Measurements from ENCODE around the gene CHMP4A.
A peak's percentile ranks its signal among the peaks of the same experiment; 100 is the strongest.

The CHMP4A gene

DNA sequence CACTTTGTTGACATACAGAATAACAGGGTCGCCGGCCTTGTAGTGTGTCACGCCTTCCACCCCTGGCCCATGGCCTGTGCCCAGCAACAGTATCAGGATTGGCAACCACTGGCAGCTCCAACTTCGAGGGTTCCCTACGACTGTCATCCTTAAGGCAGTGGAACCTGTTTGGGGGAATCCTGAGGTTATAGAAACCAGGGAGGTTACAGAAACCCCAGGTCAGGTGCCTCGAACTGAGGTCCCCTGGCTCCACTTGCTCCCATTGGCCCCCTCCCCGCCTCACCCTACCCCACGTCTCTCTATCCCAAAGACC lies 18.5 kb downstream of the CHMP4A start:
- DNase-seq = no peak

DNA sequence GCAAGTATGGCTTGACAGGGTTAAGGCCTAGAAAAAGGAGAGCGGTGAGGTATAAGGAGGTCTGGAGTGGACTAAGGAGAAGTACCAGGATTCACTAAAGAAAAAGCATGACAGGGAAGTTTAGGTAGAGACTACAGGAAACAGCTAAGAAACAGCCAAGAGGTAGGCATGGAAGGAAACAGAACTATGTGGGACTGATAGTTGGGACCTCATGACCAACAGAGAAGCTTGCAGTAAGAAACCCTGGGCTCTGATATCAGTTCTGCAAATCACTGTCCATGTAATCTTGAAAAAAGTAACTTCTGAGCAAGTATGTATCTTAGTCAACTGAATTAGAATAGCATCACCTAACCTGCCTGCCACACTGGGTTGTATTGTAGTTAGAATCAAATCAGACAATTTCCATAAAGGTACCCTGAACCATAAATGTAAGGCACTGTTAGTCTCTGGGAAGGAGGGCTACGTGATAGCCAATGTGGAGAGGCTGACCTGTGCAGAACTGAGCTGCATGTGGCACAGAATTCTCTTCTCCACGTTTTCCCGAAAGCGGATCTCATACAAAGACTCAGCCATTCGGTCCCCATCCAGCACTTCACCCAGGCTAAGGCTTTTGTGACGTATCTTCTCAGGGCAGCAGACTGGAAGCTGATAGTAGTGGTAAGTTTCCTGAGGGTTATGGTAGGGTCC lies 19.0 kb downstream of the CHMP4A start:
- no peak for DNase-seq

DNA sequence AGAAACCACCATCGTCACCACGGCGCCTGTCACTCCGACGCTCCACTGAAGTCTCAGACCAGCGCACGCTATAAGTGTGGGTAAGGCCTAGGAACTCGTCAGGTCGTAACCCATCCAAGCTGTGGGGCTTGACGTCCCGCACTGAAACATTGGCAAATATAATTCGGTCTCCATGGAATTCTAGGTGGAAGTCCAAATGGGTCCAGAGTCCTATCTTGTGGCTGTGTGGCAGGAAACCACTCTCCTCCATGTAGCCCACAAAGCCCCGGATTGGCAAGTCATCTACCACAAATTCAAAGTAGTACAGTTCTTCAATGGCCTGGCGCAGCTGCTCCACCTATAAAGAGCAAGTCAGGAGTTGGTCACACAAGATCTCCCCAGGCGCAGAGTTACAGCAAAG lies 20.4 kb downstream of the CHMP4A start:
- DNase-seq = no peak

DNA sequence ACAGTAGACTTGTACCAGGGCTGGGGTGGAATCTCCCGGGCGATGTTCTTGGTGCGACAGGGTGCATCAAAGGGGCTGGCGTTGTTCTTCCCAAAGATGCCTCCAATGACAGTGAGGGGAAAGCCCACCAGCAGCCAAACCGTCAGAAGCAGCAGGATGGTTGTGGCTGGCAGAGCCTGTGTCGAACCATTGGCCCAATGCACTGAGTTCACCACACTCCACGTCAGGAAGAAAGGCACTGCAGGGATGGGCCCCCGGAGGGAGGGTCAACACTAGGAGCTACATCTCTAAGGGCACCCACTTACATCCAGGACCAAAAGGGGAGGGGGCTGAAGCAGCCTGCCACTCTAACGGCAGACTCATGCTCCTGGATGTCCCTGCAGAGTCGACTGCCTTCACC lies 22.9 kb downstream of the CHMP4A start:
- no peak for DNase-seq

DNA sequence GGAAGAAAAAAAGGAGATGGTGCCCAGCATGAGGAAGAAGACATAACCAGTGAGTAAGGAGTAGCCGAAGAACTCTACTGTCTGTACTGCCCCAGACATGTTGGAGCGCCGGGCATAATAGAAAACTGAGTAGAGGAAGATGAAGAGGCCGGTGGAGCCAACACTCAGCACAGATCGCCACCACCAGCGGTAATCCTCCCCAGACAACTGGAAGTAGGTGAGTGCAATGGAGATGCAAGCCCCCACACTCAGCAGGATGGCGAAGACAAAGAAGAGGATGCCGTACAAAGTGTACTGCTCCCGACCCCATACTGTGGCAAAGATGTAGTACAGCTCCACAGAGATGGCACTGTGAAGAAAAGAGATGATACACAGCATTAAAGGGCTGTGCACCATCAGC lies 23.8 kb downstream of the CHMP4A start:
- DNase-seq = no peak

DNA sequence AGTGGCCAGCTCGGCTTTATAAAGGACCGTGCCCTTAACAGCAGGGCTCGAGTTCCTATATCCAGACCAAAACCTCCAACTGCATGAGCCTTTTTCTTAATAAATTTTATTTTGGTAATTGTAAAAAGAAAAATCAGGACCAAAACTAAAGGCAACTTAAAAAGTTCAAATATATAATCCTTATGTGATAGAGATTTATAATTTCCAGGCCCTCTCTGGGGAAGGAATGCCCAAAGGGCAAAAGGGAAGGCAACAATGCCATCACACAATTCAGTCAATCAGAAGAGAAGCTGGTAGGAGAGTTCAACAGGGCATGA lies 24.3 kb downstream of the CHMP4A start:
- DNase-seq = no peak

DNA sequence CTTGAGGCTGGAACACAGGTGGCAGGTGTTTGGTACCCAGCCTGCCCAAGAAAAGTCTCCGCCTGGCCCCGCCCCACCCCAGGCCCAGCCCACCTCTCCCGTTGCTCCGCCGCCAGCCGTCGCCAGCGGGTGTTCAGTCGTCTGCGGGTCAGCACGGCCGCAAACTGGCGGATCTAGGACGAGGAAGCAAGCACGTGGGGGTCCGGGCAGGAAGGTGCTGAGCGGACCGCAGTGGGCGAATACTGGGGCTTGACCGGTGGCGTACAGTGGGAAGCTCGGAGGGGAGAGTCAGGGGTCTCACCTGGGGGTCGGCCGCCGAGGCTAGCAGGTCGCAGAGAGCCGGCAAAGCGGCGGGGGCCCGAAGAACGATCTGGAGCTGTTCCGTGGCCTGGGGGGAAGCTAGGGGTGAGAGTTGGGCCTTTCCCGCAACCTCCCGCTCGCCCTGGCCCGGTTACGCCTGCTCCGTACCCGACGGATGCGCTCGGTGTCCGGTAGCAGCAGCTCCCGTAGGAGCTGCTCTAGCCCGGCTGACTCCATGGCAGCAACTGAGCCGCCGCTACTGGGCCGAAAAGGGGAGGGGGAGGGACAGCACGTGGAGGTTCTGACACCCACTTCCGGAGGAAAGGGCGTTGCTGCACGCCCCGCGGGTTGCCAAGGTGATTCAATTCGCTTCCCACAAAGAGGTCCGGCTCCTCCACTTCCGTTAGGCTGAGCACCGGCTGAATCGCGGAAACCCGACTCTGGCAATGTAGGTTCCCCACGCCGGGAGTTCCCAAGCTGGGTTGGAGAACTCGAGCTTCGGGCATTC lies 24.8 kb downstream of the CHMP4A start, which contains the start of gene IPO4:
TSS of gene IPO4 (minus strand) at position 566 of the 808 bp plus-strand sequence. CDS start at position 537, 29 bp downstream.
- peak; percentile 95 for DNase-seq

DNA sequence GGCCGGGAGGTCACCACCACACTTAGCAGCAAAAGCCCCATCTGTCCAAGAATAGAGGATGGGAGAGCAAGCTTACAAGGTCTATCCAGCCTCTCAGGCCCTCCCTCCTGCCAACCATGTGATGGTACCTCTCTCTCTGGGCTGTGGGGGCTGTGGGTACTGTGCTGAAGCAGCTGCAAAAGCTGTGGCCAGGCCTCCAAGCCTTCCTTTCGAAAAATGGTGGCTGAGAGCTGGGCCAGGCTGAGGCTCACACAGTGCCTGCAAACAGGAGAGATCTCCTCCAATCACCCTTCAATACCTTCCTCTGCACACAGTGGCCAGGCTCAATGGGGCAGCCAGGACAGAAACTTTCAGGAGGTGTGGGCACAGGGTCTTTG lies 25.8 kb downstream of the CHMP4A start:
- DNase-seq = no peak

DNA sequence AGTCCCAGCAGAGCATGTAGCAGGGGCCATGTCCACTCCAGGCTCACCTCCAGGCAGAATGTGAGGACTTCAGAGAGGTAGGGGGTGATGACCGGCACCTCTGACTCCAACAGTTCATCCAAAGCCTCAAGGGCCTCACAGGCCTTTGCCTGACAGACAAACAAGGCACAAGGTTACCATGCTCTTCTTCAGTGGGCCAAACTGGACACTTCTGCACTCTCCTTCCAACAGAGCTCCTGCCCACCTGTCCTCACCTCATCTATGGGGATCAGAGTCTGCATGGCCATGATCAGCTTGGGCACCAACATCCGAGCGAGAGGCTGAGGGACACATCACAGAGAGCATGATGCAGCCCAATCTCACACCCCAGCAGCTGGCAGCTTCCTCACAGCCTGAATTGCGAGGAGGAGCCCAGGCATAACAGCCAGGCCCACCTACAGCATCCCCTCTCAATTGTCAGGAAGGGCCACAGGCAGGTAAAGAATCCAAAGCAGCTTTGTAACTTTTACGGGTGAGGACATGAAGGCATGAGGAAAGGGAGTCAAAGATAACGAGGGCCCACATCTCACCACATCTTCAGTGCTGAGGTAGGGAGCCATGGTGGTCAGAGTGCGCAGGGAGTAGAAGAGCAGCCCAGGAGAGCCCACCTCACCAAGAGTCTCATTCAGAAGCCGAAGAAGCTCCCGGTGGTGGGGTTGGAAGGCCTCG lies 26.3 kb downstream of the CHMP4A start:
- no peak for DNase-seq

DNA sequence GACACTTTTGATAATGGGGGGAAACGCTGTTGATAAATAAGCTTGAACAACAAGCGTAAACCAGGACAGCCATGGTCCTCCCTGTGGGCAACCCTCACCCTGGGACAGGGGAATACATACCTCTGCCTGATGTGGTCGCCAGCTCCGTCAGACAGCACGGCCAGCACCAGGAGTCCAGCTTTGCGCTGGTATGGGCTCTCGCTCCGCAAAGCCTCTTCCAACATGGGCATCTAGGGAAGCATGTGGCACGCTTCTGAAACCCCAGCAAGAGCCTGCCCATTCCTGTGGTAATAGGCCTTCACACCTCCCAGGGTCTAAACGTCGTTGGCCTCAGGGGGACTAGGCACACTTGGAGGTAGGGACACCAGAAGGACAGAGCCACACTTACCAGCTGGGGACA lies 27.5 kb downstream of the CHMP4A start:
- no peak for DNase-seq

DNA sequence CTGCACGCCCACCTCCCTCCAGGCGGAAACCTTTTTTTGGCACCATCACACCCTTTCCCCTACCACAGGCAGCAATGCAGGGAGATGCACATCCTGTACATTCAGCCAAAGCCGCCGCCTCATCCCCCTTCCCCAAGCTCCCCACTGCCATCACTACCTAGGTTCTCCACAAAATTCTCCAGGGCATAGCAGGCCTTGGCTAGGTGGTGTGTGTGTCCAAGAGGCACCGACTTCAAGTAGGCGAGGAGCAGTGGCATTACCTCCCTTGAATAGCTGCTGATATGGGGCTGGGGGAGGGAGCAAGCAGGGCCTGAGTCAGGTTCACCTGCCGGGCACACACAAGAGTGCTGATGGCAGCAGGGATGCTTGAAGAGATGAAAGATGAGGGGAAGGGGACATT lies 28.3 kb downstream of the CHMP4A start:
- DNase-seq = no peak

DNA sequence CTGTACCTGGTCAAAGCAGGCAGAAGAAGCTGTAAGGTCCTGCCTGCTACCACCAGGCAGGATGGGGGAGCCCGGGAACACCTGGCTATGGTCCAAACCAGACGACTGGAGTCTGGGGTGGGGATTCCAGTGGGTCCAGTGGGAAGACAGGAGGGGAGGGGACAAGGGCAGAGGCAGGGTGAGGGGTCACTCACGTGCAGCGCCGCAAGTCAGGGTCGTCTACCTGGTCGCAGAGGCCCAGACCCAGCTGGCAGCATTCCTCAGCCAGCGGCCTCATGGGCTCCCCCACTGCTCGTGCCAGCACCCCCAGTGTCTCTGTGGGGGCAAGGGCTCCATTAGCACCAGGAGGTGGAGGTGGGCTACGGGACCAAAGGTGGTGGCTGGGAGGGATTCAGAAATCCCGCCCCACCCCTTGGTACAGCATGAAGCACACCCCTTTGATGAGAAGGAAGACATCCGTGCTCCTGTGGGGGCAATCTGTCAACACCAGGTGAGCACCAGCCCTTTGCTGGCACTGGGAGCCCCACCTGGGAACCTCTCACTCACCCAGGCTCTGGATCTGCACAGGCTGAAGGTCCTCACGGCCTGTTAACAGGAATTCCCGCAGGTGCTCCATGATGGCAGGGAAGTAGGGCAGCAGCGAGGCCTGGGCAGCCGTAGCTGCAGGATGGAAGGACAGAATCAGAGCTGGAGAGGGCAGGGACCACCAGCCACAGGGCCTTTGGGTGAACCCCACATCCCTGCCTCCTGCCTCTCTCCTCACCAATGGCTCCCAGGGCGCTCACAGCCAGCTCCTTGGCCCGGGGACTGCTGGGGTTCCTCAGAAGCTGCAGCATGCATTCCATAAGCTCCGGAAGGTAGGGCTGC lies 29.0 kb downstream of the CHMP4A start:
- no peak for DNase-seq

DNA sequence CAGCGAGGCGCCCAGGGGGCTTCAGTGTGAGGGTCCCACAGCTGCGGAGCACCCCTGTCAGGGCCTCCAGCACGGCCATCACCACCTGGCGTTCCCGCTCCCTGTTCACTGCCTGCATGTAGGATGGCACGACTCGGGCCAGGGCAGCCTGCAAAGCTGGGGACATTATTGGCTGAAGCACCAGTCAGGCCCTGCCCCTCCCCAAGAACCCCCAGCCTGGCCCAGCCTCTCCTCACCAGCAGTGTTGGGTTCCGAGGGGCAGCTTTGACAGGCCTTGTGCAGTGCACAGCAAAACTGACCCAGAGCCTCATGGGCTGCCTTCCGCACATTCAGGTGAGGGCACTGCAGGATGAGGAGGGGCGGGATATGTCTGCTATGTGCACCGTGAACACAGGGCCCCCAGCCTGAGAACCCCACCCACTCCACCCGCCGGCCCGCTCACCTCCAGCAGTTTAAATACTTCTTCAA lies 30.2 kb downstream of the CHMP4A start:
- no peak for DNase-seq

DNA sequence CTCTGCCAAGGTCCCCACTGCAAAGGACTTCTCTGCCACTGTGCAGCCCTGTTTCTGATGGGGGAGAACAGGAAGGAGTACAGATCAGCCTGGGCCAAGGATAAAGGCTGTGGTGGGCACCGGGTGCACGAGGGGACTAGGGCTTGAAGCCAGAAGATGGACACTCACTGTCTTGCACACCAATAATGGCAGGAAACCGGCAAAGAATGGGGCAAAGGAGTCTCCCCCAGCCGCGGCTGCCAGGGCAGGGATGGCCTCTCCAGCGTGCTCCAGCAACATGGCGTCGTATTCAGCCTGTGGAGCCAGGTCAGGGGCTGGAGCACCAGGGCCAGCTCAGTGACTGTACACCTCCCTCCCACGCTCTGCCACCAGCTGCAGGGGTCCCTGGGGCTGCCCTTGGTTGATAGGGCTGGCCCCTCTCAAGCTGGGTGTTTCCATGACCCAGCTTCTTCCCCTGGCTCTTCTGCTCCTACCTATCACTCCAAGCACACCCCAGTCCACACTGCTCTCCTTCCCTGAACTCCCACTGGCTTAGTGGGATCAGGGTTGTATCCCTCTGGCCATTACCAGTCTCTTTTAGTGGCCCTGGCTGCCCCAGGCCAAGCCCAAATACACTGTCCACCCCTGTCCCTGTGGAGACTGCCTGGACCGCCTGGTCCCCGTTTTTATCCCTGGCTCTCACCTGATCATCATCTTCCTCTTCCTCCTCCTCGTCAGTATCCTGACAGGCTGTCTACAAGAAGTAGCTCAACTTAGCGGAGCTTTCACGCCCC lies 31.0 kb downstream of the CHMP4A start:
- DNase-seq = no peak

DNA sequence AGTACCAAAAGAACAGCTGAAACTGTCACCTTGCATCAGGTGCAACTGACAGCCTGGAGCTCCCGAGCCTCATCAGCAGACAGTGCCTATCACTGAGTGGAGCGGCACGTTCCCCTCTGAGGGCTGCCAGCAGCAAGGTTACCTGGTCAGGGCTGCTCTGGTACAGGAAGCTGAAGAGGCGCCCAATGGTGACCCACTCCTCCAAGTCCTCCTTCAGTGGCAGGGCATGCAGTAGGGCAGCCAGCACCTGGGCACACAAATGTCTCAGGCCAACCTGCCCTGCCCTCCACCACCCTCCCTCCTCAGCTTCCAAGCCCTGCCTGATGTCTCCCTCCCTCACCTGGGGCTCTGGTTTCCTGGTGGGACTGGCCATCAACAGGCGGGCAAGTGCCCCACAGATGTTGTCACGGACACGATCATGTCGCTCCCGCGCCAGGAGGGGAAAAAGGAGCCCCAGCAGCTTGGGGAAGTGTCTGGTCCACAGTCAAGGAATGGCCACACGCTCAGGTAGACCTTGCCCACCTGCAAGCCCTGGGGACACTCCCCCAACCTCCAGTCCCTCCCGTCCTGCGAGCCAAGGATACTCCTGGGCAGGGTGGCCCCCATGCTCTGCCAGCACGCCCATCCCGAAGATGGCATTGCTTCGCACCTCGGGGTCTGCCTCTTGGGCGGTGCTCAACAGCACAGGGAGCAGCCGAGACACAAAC lies 31.8 kb downstream of the CHMP4A start:
- DNase-seq = no peak

DNA sequence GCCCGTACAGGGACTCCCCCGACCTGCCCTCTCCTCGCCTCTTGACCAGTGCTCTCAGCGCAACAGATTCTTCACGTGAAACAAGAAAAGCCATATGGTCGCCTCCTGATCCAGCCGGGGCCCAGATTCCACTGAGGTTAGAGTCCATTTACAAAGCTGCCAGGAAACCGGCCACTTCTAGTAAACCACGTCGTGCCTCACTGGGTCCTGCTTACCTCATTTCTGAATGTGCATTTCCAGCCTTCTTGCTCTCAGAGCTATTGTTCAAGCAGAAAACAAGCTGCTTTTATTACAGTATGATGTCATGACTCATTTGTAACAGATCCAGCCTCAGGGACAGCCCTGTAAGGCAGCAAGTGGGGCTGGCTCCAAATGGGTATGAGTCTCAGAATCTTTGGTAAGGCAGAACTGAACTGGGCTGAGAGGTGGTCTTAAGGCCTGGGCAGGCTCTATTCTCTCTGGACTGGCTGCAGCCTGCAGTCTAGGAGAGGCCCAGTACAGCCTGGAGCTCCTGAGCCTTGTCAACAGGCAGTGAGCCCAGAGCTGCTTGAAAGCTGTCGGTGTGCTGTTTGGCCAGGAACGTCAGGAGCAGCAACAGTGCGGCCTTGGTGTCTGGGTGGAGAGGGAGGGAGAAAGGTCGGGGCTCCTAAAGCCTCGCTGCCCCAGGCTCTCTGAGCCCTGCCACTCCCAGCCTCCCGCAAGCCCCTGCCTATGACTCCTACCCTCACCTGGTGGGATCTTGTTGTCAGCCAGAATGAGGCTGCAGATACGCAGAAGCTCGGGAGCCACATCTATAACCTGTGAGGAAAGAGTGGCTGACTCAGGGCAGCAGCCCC lies 33.1 kb downstream of the CHMP4A start:
- DNase-seq = no peak

DNA sequence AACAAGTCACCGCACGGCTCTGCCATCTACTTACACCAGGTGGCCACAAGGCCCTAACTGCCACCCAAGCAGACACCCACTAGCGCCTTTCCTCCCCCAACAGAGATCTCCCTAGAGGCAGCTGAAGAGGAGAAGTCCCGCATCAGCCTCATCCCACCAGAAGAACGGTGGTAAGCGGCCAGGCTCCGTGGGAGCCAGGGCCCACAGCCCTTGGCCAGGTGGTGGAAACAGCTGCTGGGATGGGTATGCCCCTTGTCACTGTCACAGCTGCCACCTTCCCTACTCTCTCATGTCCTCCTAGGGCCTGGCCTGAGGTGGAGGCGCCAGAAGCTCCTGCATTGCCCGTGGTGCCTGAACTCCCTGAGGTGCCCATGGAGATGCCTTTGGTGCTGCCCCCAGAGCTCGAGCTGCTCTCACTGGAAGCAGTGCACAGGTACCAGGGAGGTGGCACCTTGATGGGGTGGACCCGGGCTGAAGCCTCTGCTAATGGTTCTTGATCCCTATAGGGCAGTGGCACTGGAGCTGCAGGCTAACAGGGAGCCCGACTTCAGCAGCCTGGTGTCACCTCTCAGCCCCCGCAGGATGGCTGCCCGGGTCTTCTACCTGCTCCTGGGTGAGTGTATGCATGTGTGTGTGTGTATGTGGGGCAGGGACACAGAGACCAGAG lies 33.9 kb downstream of the CHMP4A start:
- no peak for DNase-seq

DNA sequence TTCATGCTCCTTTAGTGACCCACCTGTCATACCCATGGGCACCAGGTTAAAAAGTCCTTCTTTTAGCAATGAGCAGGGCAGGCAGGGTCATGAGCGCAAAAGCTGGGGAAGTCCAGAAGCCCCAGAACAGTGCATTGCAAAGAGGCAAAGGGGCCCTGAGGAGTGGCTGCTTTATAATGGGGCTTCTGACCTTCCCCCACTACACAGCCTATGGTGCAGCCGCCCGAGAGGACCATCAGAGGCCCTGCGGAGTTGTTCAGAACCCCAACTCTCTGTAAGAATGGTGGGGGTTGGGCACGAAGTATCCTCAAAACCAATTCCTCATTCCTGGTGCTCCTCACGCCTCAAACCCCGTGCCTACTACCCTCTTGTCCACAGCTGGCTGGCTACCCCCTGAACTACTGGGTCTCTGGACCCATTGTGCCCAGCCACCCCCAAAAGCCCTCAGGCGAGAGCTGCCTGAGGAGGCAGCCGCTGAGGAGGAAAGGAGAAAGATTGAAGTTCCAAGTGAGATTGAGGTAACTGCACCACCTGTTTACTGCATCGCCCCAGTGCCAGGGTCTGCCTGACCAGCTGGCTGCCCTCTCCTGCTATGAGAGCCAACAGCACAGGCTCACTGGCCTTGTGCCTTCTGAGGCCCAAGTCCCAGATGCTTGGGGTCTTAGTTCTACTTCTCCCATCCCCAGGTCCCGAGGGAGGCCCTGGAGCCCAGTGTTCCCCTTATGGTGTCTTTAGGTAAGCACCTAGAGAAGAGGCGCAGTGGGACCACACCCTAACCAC lies 34.7 kb downstream of the CHMP4A start:
- no peak for DNase-seq

DNA sequence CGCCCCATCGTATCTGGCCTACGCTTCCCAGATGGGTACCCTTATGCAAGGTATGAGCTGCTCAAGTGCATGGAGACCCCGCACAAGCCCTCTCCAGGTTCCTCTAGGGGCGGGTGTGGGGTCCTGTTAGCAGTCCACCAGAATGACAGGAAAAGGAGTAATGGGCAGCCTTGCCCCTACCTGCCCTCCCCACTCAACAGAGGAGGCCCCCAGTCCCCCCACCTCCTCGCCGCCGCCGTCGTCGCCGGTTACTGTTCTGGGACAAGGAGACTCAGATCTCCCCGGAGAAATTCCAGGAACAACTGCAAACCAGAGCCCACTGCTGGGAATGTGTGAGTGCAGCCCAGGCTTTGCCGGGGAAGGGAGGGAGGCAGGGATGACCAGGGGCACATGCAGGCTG lies 35.4 kb downstream of the CHMP4A start:
- DNase-seq = no peak
